Measurements from ENCODE around the gene RNF148.
"Not testable (repeated sequence)": the region's sequence is repeated elsewhere in the genome, so short reads cannot be mapped to it uniquely, and the experiment has no call there.

Gene RNF148

DNA sequence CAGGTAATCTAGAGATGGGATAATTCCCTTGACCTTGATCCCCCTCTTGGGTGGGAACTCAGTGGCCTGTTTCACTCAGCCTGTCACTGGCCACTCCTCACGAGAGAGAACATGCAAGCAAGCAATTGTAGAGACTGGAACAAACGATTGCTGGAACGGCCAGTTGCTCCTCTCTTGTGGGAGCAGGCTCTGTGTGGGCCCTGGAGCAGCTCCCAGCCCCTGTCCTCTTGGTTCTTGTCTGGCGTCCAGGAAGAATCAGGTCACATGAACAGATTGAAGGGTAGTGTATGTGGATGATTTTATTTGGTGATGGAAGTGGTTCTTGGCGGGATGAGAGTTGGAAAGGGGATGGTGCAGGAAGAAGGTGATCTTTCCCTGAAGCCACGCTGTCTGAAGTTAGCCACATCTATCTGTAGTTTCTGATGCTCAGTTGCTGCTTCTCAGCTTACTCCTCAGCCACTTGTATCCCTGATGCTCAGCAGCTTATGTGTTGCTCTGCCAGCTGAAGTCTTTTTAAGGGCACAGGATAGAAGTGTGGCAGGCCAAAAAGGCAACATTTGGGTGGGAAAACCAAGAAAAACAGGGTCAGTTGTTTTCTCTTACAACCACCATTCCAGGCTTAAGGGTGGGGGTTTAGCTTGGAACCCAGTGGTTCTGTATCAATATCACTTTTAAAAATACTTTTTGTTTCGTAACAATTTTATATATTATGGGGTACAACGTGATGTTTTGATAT, 19.7 kb downstream of the RNF148 start:
- TF ChIP-seq, protein P1, sequence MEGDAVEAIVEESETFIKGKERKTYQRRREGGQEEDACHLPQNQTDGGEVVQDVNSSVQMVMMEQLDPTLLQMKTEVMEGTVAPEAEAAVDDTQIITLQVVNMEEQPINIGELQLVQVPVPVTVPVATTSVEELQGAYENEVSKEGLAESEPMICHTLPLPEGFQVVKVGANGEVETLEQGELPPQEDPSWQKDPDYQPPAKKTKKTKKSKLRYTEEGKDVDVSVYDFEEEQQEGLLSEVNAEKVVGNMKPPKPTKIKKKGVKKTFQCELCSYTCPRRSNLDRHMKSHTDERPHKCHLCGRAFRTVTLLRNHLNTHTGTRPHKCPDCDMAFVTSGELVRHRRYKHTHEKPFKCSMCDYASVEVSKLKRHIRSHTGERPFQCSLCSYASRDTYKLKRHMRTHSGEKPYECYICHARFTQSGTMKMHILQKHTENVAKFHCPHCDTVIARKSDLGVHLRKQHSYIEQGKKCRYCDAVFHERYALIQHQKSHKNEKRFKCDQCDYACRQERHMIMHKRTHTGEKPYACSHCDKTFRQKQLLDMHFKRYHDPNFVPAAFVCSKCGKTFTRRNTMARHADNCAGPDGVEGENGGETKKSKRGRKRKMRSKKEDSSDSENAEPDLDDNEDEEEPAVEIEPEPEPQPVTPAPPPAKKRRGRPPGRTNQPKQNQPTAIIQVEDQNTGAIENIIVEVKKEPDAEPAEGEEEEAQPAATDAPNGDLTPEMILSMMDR (IDR thresholded peaks at IDR 0.05; ENCODE audit: low read length, missing control alignments), result no peak
- no peak for DNase-seq (ENCODE audit: low read depth)
- no peak overlapping the region for H3K4me3 ChIP-seq (replicated peaks; ENCODE audit: low read depth, low read length)

- DNase-seq (ENCODE audit: low read depth); H3K4me3 ChIP-seq (replicated peaks; ENCODE audit: low read depth, low read length): not testable (repeated sequence)
Measured at GRCh38 chr7:122681186-122681585, 21.5 kb downstream of the RNF148 start.

- TF ChIP-seq, protein P1 (IDR thresholded peaks at IDR 0.05; ENCODE audit: low read length, missing control alignments), result no peak
- no peak for DNase-seq (ENCODE audit: low read depth)
- H3K4me3 ChIP-seq (replicated peaks; ENCODE audit: low read depth, low read length), result no peak overlapping the region
Measured at GRCh38 chr7:122679813-122680212, 22.9 kb downstream of the RNF148 start.

DNA sequence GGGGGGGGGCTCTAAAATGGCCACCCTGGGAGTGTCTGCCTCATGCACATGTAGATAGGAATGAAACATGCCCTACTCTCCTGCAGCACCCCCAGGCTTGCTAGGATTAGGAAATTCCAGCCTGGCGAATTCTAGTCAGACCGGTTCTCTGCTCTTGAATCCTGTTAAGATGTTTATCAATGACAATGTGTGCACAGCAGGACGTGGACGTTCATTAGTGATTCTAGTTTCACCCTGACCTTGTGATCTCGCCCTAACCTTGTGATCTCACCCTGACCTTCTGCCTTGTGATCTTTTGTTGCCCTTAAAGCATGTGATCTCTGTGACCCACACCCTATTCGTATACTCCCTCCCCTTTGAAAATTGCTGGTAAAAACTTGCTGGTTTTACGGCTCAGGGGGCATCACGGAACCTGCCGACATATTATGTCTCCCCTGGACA, 23.4 kb downstream of the RNF148 start:
- DNase-seq (ENCODE audit: low read depth); H3K4me3 ChIP-seq (replicated peaks; ENCODE audit: low read depth, low read length): not testable (repeated sequence)

GRCh38 chr7:122677149-122677548, 25.6 kb downstream of the RNF148 start:
- DNase-seq (ENCODE audit: low read depth), result no peak
- TF ChIP-seq, protein P1 (IDR thresholded peaks at IDR 0.05; ENCODE audit: low read length, missing control alignments), result no peak

DNA sequence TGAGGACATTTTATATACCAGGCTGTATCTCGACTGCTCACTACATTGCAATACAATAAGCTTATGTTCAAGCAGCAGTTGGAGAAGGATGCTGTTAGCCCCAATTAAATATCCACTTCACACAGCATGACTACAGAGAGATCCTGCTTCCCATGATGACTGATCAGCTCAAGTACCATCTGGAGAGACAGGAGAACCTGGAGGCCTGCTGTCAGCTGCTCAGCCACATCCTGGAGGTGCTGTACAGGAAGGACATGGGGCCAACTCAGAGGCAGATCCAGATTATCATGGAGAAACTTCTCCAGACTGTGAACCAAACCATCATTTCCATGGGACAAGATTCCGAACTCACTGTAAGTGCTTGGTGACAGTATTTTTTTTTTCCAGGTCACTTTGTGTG, 26.3 kb downstream of the RNF148 start:
- DNase-seq (ENCODE audit: low read depth), result no peak
- TF ChIP-seq, protein P1 (IDR thresholded peaks at IDR 0.05; ENCODE audit: low read length, missing control alignments), result no peak
- H3K4me3 ChIP-seq (replicated peaks; ENCODE audit: low read depth, low read length), result no peak overlapping the region

More at GRCh38 chr7:122677149-122677548, 25.6 kb downstream of the RNF148 start:
- no peak overlapping the region for H3K4me3 ChIP-seq (replicated peaks; ENCODE audit: low read depth, low read length)

DNA sequence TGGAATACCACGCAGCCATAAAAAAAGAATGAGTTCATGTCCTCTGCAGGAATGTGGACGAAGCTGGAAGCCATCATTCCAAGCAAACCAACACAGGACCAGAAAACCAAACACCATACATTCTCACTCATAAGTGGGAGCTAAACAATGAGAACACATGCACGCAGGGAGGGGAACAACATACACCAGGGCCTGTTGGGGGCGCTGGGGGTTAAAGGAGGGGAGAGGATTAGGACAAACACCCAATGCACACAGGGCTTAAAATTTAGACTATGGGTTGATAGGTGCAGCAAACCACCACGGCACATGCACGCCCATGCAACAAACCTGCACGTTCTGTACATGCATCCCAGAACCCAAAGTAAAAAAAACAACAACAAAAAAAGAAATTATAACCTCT, 27.1 kb downstream of the RNF148 start:
- H3K4me3 ChIP-seq (replicated peaks; ENCODE audit: low read depth, low read length), result no peak overlapping the region
- TF ChIP-seq, protein P1 (IDR thresholded peaks at IDR 0.05; ENCODE audit: low read length, missing control alignments), result no peak
- no peak for DNase-seq (ENCODE audit: low read depth)

DNA sequence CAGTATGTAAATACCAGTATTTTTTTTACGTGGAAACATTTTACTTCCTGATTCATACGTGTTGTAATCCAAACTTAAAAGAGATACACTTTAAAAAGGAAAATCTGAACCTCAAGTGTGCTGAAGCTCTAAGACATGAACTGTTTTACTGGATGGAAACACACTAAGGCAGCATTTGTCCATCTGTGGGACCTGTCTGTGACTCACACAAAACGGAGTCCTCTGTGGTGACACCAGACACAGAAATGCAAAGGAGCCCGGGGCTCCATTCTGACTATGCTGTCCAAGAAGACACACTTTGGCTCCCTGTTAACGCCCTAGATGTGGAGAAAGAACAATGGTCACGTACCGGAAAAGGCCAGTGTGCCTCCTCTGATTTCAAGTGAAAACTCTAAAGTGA, 27.7 kb downstream of the RNF148 start:
- H3K4me3 ChIP-seq (replicated peaks; ENCODE audit: low read depth, low read length), result no peak overlapping the region
- peak; percentile 16 for DNase-seq (ENCODE audit: low read depth)
- TF ChIP-seq, protein P1 (IDR thresholded peaks at IDR 0.05; ENCODE audit: low read length, missing control alignments), result no peak
